ENCODE measurements around the gene ATG16L2. TPM values are rescaled to one million over a fixed set of nuclear protein-coding genes. Genes with fewer than 3 reads are reported as not detected.

Gene ATG16L2
- total and polyA plus RNA-seq, 4 donors = 4.7 to 17.8 (median 7.4) TPM

DNA sequence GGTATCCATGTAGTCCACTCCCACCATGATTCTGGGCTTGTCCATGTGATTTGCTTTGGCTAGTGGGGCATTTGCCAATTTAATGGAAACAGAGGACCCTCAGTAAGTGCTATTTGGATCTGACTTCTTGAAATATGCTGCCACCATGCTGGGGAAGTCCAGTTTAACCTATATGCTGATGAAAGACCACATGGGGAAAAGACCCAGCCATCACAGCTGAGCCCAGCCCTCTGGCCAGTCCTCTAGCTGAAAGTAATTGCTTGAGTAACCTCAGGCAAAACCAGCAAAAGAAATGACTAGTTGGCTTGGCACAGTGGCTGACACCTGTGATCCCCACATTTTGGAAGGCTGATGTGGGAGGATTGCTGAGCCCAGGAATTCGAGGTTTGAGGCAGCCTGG, 61.5 kb downstream of the ATG16L2 start:
- Histone ChIP-seq H3K36me3 (ENCODE audit: control insufficient read depth in 4 of 4, insufficient read depth in 3 of 4, low read depth in 1 of 4, low read length in 3 of 4) (peaks cover 2 to 8% (median 3%) of the 10 kb centered on the region in 4 donors), H3K27ac (ENCODE audit: low read depth in 1 of 2, low read length in 2 of 2) (no peak overlapping the region), H3K9me3 (ENCODE audit: control insufficient read depth in 4 of 4, low read length in 3 of 4) (no peaks in the 10 kb centered on the region), H3K4me3 (ENCODE audit: low read depth in 1 of 3, low read length in 3 of 3) (no peak overlapping the region), H3K4me1 (ENCODE audit: control insufficient read depth in 4 of 4, insufficient read depth in 4 of 4, low read length in 3 of 4) (no peaks in the 10 kb centered on the region), H3K9ac (ENCODE audit: low read depth in 1 of 2, low read length in 2 of 2) (no peak overlapping the region), H3K27me3 (ENCODE audit: control insufficient read depth in 4 of 4, insufficient read depth in 4 of 4, low read length in 3 of 4) (no peaks in the 10 kb centered on the region)
- TF ChIP-seq FOXA2 (IDR thresholded peaks at IDR 0.05) = no peak
- TF ChIP-seq SP1 (IDR thresholded peaks at IDR 0.05) = no peak
- TF ChIP-seq, protein P1, sequence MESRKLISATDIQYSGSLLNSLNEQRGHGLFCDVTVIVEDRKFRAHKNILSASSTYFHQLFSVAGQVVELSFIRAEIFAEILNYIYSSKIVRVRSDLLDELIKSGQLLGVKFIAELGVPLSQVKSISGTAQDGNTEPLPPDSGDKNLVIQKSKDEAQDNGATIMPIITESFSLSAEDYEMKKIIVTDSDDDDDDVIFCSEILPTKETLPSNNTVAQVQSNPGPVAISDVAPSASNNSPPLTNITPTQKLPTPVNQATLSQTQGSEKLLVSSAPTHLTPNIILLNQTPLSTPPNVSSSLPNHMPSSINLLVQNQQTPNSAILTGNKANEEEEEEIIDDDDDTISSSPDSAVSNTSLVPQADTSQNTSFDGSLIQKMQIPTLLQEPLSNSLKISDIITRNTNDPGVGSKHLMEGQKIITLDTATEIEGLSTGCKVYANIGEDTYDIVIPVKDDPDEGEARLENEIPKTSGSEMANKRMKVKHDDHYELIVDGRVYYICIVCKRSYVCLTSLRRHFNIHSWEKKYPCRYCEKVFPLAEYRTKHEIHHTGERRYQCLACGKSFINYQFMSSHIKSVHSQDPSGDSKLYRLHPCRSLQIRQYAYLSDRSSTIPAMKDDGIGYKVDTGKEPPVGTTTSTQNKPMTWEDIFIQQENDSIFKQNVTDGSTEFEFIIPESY (IDR thresholded peaks at IDR 0.05) = no peak
- no peak for TF ChIP-seq JUND (IDR thresholded peaks at IDR 0.05)
- no peak for TF ChIP-seq RXRA (IDR thresholded peaks at IDR 0.05)
- no peak for TF ChIP-seq NR2F2 (IDR thresholded peaks at IDR 0.05)
- WGBS = 96% methylated on average over 1 of the region's 1 CpG
- DNase-seq (ENCODE audit: low spot score) = no peak

- no peak for TF ChIP-seq JUND (IDR thresholded peaks at IDR 0.05)
- no peak for TF ChIP-seq FOXA2 (IDR thresholded peaks at IDR 0.05)
- TF ChIP-seq HNF4G (IDR thresholded peaks at IDR 0.05) = no peak
- TF ChIP-seq NR2F2 (IDR thresholded peaks at IDR 0.05) = no peak
- H3K9ac ChIP-seq (ENCODE audit: low read depth in 1 of 2, low read length in 2 of 2) = no peak overlapping the region
- no peak for DNase-seq (ENCODE audit: low spot score)
- H3K4me3 ChIP-seq (ENCODE audit: low read depth in 1 of 3, low read length in 3 of 3) = no peak overlapping the region
- H3K36me3 ChIP-seq (ENCODE audit: control insufficient read depth in 4 of 4, insufficient read depth in 3 of 4, low read depth in 1 of 4, low read length in 3 of 4) = peaks cover 2 to 8% (median 4%) of the 10 kb centered on the region in 4 donors
- no peaks in the 10 kb centered on the region for H3K9me3 ChIP-seq (ENCODE audit: control insufficient read depth in 4 of 4, low read length in 3 of 4)
- WGBS = 98% methylated on average over 3 of the region's 3 CpGs
- no peak overlapping the region for H3K27ac ChIP-seq (ENCODE audit: low read depth in 1 of 2, low read length in 2 of 2)
- no peaks in the 10 kb centered on the region for H3K27me3 ChIP-seq (ENCODE audit: control insufficient read depth in 4 of 4, insufficient read depth in 4 of 4, low read length in 3 of 4)
- H3K4me1 ChIP-seq (ENCODE audit: control insufficient read depth in 4 of 4, insufficient read depth in 4 of 4, low read length in 3 of 4) = no peaks in the 10 kb centered on the region
These were observed 61.9 kb downstream of the ATG16L2 start for GRCh38 chr11:72876147-72876546.

Small RNA genes lying within 50 kb of the gene (small RNA-seq; reads per million reads assigned to genes)
- gene MIR4692 = not detected
- gene RF00019 = not detected
- gene RNU6-672P = not detected

Other genes with a start within 250 kb of the ATG16L2 start
- gene PDE2A, start 140.0 kb upstream of the ATG16L2 start, total RNA-seq = 10 to 100 TPM in 1 of 2 donors, 1 to 10 TPM in 1; 9.3 to 32.8 TPM
- 10 to 100 TPM in 1 of 2 donors, 1 to 10 TPM in 1; 4.3 to 16.6 TPM for gene PDE2A, start 140.0 kb upstream of the ATG16L2 start, polyA plus RNA-seq
- 10 to 100 TPM; 59.8 to 77.8 TPM for gene ARAP1, start 62.0 kb upstream of the ATG16L2 start, total RNA-seq
- 10 to 100 TPM; 14.4 to 27.2 TPM for gene ARAP1, start 62.0 kb upstream of the ATG16L2 start, polyA plus RNA-seq
- gene STARD10, start 20.4 kb upstream of the ATG16L2 start, total RNA-seq = 100 to 1,000 TPM in 1 of 2 donors, 10 to 100 TPM in 1; 70.5 to 176 TPM
- 100 to 1,000 TPM; 287 to 328 TPM for gene STARD10, start 20.4 kb upstream of the ATG16L2 start, polyA plus RNA-seq

Measured in liver (tissue), 10 donors.